IgD-negative memory B cell (primary cell): ENCODE results near the gene RGS17. TPM values are rescaled to one million over a fixed set of nuclear protein-coding genes. Genes with fewer than 3 reads are reported as not detected.

ENCODE experiments used
- H3K27ac Mint-ChIP-seq, 3 donors: one replicate each; pipeline ENCODE4 v1.8.0; 2020 to 2022; ENCODE audit warnings: mild to moderate bottlenecking in 3 of 3, mixed read lengths in 3 of 3, moderate library complexity in 1 of 3
- H3K27me3 Mint-ChIP-seq: one replicate; pipeline ENCODE4 v1.8.0; 2021; ENCODE audit warnings: mixed read lengths
- H3K36me3 Mint-ChIP-seq: one replicate; pipeline ENCODE4 v1.8.0; 2020; ENCODE audit warnings: mild to moderate bottlenecking, mixed read lengths
- H3K4me1 Mint-ChIP-seq, 3 donors: one replicate each; pipeline ENCODE4 v1.8.0; 2020 to 2022; ENCODE audit warnings: mixed read lengths in 3 of 3, mild to moderate bottlenecking in 1 of 3
- H3K4me3 Mint-ChIP-seq, 4 donors: one replicate each; pipeline ENCODE4 v1.8.0; 2020 to 2022; ENCODE audit warnings: mild to moderate bottlenecking in 4 of 4, mixed read lengths in 4 of 4, moderate library complexity in 3 of 4
- H3K9me3 Mint-ChIP-seq, 3 donors: one replicate each; pipeline ENCODE4 v1.8.0; 2020 to 2021; ENCODE audit warnings: mixed read lengths in 3 of 3, mild to moderate bottlenecking in 1 of 3
- polyA plus RNA-seq: library from polyadenylated mRNA; unstranded; fragments of 300-500 nt; fragmentation: Illumina TruSeq; gene quantifications from one replicate; pipeline ENCODE4 v1.2.3, GENCODE V29; 2021

Gene RGS17
- polyA plus RNA-seq, 1 donor from 2014 or later = 0.05 TPM

- no peaks in the 10 kb centered on the region for H3K36me3 Mint-ChIP-seq
- H3K27me3 Mint-ChIP-seq = no peaks in the 10 kb centered on the region
Measured at GRCh38 chr6:153047386-153047785, 83.7 kb downstream of the RGS17 start.

DNA sequence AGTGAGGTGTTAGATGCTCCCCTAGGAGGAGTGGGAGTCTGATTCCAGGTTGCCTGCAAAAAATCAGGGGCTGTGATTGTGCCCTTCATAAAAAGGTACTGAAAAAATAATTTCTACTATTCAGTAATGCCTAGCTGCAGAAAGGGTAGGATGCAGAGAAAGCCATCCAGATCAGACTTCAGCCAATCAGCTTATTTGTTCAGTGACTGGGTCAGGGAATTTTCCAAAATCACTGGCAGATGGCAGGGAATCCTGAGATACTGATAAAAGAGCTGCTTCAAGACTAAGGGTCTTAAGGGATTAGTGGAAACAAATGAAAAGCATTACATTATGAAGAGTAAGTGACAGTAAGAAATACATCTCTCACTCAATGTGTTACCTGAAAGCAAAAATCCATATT, 85.8 kb downstream of the RGS17 start:
- Mint-ChIP-seq H3K36me3 (no peaks in the 10 kb centered on the region), H3K4me1 (no peaks in the 10 kb centered on the region), H3K9me3 (peaks cover 0 to 5% (median 0%) of the 10 kb centered on the region in 3 donors), H3K27ac (no peak overlapping the region), H3K4me3 (no peak overlapping the region), H3K27me3 (no peaks in the 10 kb centered on the region)

More at GRCh38 chr6:153047386-153047785, 83.7 kb downstream of the RGS17 start:
- Mint-ChIP-seq H3K4me3 (no peak overlapping the region), H3K27ac (no peak overlapping the region), H3K4me1 (no peaks in the 10 kb centered on the region), H3K9me3 (peaks cover 0 to 5% (median 3%) of the 10 kb centered on the region in 3 donors)

GRCh38 chr6:153044295-153044694, 86.8 kb downstream of the RGS17 start:
- H3K4me3 Mint-ChIP-seq = no peak overlapping the region
- peaks cover 0 to 5% (median 0%) of the 10 kb centered on the region in 3 donors for H3K9me3 Mint-ChIP-seq
- H3K27me3 Mint-ChIP-seq = no peaks in the 10 kb centered on the region
- no peaks in the 10 kb centered on the region for H3K4me1 Mint-ChIP-seq
- no peaks in the 10 kb centered on the region for H3K36me3 Mint-ChIP-seq
- H3K27ac Mint-ChIP-seq = no peak overlapping the region

DNA sequence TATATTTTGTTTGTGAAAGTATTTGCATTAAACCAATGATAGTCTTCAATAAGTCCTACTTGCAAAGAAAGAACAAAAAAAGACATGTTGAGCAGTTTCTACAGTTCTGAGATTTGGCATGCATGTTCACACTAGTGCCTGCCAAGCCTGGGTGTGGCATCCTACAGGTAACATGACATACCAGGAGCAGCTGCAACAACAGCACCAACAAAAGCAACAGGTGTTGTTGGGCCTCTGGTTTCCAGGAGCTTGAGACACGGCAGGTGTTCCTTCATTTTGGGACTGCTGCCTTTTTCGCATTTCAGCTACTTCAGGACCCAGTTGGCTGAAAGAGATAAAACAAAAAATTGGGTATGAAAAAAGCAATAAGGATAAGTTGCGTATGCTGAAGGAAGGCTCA, 87.4 kb downstream of the RGS17 start:
- H3K27me3 Mint-ChIP-seq = no peaks in the 10 kb centered on the region
- H3K4me3 Mint-ChIP-seq = no peak overlapping the region
- no peaks in the 10 kb centered on the region for H3K36me3 Mint-ChIP-seq
- H3K4me1 Mint-ChIP-seq = no peaks in the 10 kb centered on the region
- peaks cover 0 to 5% (median 0%) of the 10 kb centered on the region in 3 donors for H3K9me3 Mint-ChIP-seq
- no peak overlapping the region for H3K27ac Mint-ChIP-seq

- no peak overlapping the region for H3K27ac Mint-ChIP-seq
- H3K9me3 Mint-ChIP-seq = no peaks in the 10 kb centered on the region
- peaks cover 2% of the 10 kb centered on the region for H3K36me3 Mint-ChIP-seq
- no peaks in the 10 kb centered on the region for H3K4me1 Mint-ChIP-seq
- H3K27me3 Mint-ChIP-seq = no peaks in the 10 kb centered on the region
- H3K4me3 Mint-ChIP-seq = no peak overlapping the region
Measured at GRCh38 chr6:153038378-153039057, 92.6 kb downstream of the RGS17 start.

DNA sequence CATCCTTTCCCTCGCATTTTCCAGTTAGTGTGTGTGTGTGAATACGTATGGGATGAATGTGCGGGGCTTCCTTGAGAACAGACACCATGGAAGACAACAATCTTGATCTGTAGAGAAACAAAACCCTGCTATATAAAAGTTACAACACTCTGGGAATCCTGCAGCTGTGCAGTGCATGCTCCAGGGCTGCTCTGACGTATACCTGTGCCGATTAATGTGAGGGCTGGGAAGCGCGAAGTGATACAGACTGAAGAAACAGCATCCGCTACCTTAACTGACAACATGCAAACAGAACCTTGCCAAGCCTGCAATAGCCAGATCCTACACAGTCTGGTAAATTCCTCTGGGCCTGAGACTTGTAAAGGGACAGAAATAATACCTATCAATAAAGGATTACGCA, 96.9 kb downstream of the RGS17 start:
- H3K36me3 Mint-ChIP-seq = peaks cover 2% of the 10 kb centered on the region
- H3K27ac Mint-ChIP-seq = no peak overlapping the region
- H3K4me3 Mint-ChIP-seq = no peak overlapping the region

GRCh38 chr6:153032255-153032882, 98.7 kb downstream of the RGS17 start:
- Mint-ChIP-seq H3K4me1 (no peaks in the 10 kb centered on the region), H3K27ac (no peak overlapping the region), H3K9me3 (no peaks in the 10 kb centered on the region), H3K36me3 (peaks cover 2% of the 10 kb centered on the region), H3K4me3 (no peak overlapping the region), H3K27me3 (peaks cover 4% of the 10 kb centered on the region)

More for the DNA sequence above, 96.9 kb downstream of the RGS17 start:
- Mint-ChIP-seq H3K9me3 (no peaks in the 10 kb centered on the region), H3K4me1 (no peaks in the 10 kb centered on the region), H3K27me3 (no peaks in the 10 kb centered on the region)

- Mint-ChIP-seq H3K36me3 (no peaks in the 10 kb centered on the region), H3K9me3 (no peaks in the 10 kb centered on the region), H3K27me3 (peaks cover 8% of the 10 kb centered on the region), H3K27ac (no peak overlapping the region), H3K4me1 (no peaks in the 10 kb centered on the region), H3K4me3 (no peak overlapping the region)
Measured at GRCh38 chr6:153031335-153031955, 99.6 kb downstream of the RGS17 start.

GRCh38 chr6:153028963-153029362, 102.1 kb downstream of the RGS17 start:
- H3K36me3 Mint-ChIP-seq = no peaks in the 10 kb centered on the region
- H3K27ac Mint-ChIP-seq = no peak overlapping the region
- H3K27me3 Mint-ChIP-seq = peaks cover 12% of the 10 kb centered on the region
- no peak overlapping the region for H3K4me3 Mint-ChIP-seq
- peaks cover 0 to 6% (median 3%) of the 10 kb centered on the region in 3 donors for H3K4me1 Mint-ChIP-seq
- no peaks in the 10 kb centered on the region for H3K9me3 Mint-ChIP-seq

DNA sequence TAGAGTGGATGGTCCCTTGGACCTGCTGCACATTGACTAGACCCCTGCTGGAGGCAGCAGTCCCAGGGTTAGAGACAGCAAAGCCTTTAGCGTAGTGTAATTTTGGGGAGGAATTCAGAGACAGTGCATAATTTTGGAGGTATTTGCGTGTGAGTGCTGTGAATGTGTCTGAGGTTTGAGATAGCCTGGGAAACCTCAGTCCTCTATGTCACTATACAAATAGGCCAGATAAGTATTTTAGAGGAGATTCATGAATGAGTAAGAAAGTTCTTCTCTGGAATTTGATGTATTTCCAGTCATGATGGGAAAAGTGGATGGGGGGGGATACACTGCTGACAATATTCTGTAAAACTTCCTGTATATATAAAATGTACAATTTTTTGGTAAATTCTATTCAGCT, 102.8 kb downstream of the RGS17 start:
- no peak overlapping the region for H3K27ac Mint-ChIP-seq
- H3K4me1 Mint-ChIP-seq = peaks cover 0 to 6% (median 3%) of the 10 kb centered on the region in 3 donors
- H3K36me3 Mint-ChIP-seq = no peaks in the 10 kb centered on the region
- H3K4me3 Mint-ChIP-seq = no peak overlapping the region
- H3K27me3 Mint-ChIP-seq = peaks cover 12% of the 10 kb centered on the region
- H3K9me3 Mint-ChIP-seq = no peaks in the 10 kb centered on the region

- Mint-ChIP-seq H3K4me1 (peaks cover 0 to 6% (median 3%) of the 10 kb centered on the region in 3 donors), H3K27ac (no peak overlapping the region), H3K27me3 (peaks cover 12% of the 10 kb centered on the region), H3K36me3 (no peaks in the 10 kb centered on the region), H3K4me3 (no peak overlapping the region), H3K9me3 (no peaks in the 10 kb centered on the region)
Measured at GRCh38 chr6:153027480-153027879, 103.6 kb downstream of the RGS17 start.

GRCh38 chr6:153024709-153025017, 106.4 kb downstream of the RGS17 start:
- peaks cover 0 to 6% (median 3%) of the 10 kb centered on the region in 3 donors for H3K4me1 Mint-ChIP-seq
- H3K27ac Mint-ChIP-seq = no peak overlapping the region
- H3K27me3 Mint-ChIP-seq = peaks cover 16% of the 10 kb centered on the region
- H3K9me3 Mint-ChIP-seq = no peaks in the 10 kb centered on the region
- no peaks in the 10 kb centered on the region for H3K36me3 Mint-ChIP-seq
- H3K4me3 Mint-ChIP-seq = no peak overlapping the region

DNA sequence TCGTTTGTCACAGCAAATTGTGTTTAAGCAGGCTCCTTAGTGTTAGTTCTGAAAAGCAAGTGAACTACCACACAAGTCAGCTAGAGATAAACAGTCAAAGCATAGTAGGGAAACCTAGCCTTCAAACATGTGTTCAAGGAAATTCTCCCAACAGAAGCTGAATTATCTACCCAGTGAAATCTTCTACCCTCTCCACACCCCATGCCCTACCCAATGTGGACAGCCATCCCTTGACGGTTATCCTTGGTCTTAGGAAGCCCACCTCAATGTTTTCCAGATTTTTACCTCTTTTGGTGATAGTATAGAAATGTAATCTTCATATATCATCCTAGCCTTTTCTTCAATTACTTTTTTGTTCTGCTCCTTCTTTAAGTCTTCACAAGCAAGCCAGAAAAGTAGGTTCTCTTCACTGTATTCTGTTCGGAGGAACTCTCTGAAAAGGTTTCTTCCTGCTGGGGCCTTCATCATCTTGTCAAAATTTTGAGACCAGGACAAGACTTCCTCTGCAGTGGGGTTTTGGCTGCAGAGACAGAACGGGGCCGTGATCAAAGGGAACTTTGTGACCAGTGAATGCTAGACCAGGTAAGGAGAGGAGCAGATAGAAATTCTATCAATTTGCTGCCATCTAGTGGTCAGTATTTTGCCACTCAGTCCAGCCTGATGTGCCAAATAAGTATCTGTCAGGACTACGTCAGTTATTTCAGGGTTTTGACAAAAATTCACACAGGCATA, 106.9 kb downstream of the RGS17 start:
- no peaks in the 10 kb centered on the region for H3K9me3 Mint-ChIP-seq
- no peaks in the 10 kb centered on the region for H3K36me3 Mint-ChIP-seq
- peaks cover 0 to 6% (median 3%) of the 10 kb centered on the region in 3 donors for H3K4me1 Mint-ChIP-seq
- no peak overlapping the region for H3K4me3 Mint-ChIP-seq
- H3K27ac Mint-ChIP-seq = no peak overlapping the region
- peaks cover 17% of the 10 kb centered on the region for H3K27me3 Mint-ChIP-seq

- Mint-ChIP-seq H3K36me3 (no peaks in the 10 kb centered on the region), H3K4me1 (no peaks in the 10 kb centered on the region), H3K4me3 (no peak overlapping the region), H3K27ac (no peak overlapping the region), H3K9me3 (no peaks in the 10 kb centered on the region), H3K27me3 (peaks cover 13% of the 10 kb centered on the region)
Measured at GRCh38 chr6:153018355-153018754, 112.7 kb downstream of the RGS17 start.

DNA sequence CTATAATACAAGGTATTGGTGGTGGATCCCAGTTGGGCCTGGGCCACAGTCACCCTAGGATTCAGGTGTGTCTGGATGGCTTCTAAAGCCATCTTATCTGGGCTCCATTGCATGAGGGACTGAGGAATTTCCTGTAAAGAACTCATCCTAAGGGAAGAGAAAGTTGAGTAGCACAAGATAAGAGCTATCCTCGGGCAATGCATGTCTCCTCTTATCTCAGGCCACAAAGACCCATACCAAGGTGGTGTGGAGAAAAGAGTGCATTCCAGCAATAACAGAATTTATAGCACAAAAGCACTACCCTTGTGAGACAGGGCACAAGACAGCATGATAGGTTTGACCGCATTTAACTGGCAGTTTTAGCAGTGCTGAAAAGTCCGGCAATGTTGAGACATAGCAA, 114.2 kb downstream of the RGS17 start:
- Mint-ChIP-seq H3K4me3 (no peak overlapping the region), H3K4me1 (no peaks in the 10 kb centered on the region), H3K27me3 (peaks cover 17% of the 10 kb centered on the region), H3K27ac (no peak overlapping the region), H3K36me3 (no peaks in the 10 kb centered on the region), H3K9me3 (no peaks in the 10 kb centered on the region)
